ENCODE measurements around the gene LRP2BP. TPM values are rescaled to one million over a fixed set of nuclear protein-coding genes. Genes with fewer than 3 reads are reported as not detected.

The LRP2BP gene
- total and polyA plus RNA-seq, 9 donors = 0.77 to 5.9 (median 3.0) TPM

DNA sequence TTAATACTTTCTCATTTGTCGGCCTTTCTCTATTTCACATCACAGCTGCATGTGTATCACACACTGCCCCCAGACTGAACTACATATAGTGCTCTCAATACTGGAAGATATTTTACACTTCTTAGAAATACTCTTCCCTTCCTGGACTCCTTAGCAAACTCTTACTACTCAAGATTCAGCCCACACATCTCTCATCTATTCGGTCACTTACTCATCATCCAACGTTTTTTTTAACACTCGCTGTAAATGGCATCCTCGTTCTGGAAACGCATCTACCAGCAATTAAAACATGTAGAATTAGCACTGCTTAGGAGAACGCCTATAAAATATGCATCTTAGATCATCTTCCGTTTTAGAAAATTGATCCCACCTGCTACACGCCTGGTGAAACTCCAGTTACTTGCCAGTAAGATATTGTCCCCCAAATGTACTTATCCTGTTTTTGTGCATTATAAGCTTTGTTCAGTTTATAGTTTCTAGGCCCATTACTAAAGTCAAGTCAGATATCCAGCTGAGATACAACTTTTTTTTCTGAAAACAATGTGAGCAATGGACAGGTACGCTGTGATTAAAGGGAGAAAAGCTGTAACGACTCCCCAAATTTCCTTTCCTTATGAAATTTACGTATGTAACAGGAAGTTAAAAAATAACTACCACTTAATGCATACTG, 1.0 kb downstream of the LRP2BP start:
- no peaks in the 10 kb centered on the region for H3K27me3 ChIP-seq
- TF ChIP-seq EP300 (IDR thresholded peaks at IDR 0.05) (no peak), POLR2A (IDR thresholded peaks at IDR 0.05) (no peak)
- TF ChIP-seq, protein P1, sequence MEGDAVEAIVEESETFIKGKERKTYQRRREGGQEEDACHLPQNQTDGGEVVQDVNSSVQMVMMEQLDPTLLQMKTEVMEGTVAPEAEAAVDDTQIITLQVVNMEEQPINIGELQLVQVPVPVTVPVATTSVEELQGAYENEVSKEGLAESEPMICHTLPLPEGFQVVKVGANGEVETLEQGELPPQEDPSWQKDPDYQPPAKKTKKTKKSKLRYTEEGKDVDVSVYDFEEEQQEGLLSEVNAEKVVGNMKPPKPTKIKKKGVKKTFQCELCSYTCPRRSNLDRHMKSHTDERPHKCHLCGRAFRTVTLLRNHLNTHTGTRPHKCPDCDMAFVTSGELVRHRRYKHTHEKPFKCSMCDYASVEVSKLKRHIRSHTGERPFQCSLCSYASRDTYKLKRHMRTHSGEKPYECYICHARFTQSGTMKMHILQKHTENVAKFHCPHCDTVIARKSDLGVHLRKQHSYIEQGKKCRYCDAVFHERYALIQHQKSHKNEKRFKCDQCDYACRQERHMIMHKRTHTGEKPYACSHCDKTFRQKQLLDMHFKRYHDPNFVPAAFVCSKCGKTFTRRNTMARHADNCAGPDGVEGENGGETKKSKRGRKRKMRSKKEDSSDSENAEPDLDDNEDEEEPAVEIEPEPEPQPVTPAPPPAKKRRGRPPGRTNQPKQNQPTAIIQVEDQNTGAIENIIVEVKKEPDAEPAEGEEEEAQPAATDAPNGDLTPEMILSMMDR (IDR thresholded peaks at IDR 0.05) = no peak
- H3K4me3 ChIP-seq = peak overlapping the region; percentile 91
- H3K9me3 ChIP-seq = no peaks in the 10 kb centered on the region
- peak overlapping the region in 1 of 2 donors; percentile 99 for H3K27ac ChIP-seq
- WGBS, 3 donors = 39 to 65% (median 45%) methylated on average over 12 of the region's 12 CpGs
- intact Hi-C loops (cut with DNase I) = loop anchor here (5.0 to 10.0 kb wide), 3 partner anchors 180 to 192 kb away; partner anchors contain the start of genes CFAP97 (in 3 of the 4) and SNX25 (in 2 of the 4)
- H3K36me3 ChIP-seq = no peaks in the 10 kb centered on the region
- H3K4me1 ChIP-seq (ENCODE audit: insufficient read depth) = peaks cover 3% of the 10 kb centered on the region
- DNase-seq = no peak

DNA sequence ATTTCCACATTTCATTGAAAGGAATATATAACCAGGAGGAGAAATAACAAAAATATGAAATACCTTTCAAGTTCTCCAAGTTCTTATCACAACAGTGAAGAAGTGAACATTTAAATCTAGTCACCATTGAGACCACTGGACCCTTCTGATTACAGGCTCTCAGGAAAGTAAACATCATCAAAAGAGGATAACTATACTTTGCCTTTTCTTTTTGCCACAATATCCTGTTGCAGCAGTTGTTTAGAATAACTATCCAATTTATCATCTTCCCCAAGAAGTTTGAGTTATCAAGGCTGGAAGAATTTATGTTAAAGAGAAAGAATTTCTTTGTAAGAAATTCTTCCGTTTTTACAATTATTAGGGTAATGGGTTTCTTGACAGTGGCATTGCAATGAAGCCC, 3.6 kb downstream of the LRP2BP start:
- Histone ChIP-seq H3K9me3 (no peaks in the 10 kb centered on the region), H3K4me3 (no peak overlapping the region), H3K4me1 (ENCODE audit: insufficient read depth) (peaks cover 3% of the 10 kb centered on the region), H3K27ac (no peak overlapping the region), H3K36me3 (no peaks in the 10 kb centered on the region), H3K27me3 (no peaks in the 10 kb centered on the region)
- intact Hi-C loops (cut with DNase I) = loop anchor here in 3 of 4 donors (10.0 kb wide), 2 partner anchors 177 to 187 kb away; partner anchors contain the start of genes CFAP97 (in 2 of the 3) and SNX25 (in 2 of the 3)
- no peak for DNase-seq
- TF ChIP-seq POLR2A (IDR thresholded peaks at IDR 0.05) = no peak
- WGBS, 3 donors = 78 to 90% (median 83%) methylated on average over 1 of the region's 1 CpG

DNA sequence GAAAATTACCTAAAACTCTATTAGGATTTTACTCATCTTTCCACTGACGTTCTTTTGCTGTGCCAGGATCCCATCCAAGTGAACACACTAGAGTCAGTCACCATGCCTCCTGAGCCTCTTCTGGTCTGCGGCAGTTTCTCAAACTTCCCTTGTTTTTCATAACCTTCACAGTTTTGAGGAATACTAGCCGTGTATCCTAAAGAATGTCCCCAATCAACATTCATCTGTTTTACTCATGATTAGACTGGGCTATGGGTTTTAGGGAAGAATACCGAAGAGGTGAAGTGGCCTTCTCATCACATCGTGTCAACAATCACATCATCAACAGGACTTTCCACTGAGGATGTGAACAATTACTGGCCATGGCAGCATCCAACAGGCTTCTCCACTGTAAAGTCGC, 4.8 kb downstream of the LRP2BP start:
- no peaks in the 10 kb centered on the region for H3K27me3 ChIP-seq
- intact Hi-C loops (cut with DNase I) = loop anchor here in 3 of 4 donors (10.0 kb wide), 2 partner anchors 176 to 186 kb away; partner anchors contain the start of genes CFAP97 (in 2 of the 3) and SNX25 (in 2 of the 3)
- TF ChIP-seq POLR2A (IDR thresholded peaks at IDR 0.05) (no peak), EP300 (IDR thresholded peaks at IDR 0.05) (no peak)
- TF ChIP-seq, protein P1 (IDR thresholded peaks at IDR 0.05) = no peak
- H3K9me3 ChIP-seq = no peaks in the 10 kb centered on the region
- no peak overlapping the region for H3K4me3 ChIP-seq
- WGBS, 3 donors = 89 to 94% (median 91%) methylated on average over 6 of the region's 6 CpGs
- no peaks in the 10 kb centered on the region for H3K36me3 ChIP-seq
- peaks cover 3% of the 10 kb centered on the region for H3K4me1 ChIP-seq (ENCODE audit: insufficient read depth)
- no peak for DNase-seq
- H3K27ac ChIP-seq = no peak overlapping the region

DNA sequence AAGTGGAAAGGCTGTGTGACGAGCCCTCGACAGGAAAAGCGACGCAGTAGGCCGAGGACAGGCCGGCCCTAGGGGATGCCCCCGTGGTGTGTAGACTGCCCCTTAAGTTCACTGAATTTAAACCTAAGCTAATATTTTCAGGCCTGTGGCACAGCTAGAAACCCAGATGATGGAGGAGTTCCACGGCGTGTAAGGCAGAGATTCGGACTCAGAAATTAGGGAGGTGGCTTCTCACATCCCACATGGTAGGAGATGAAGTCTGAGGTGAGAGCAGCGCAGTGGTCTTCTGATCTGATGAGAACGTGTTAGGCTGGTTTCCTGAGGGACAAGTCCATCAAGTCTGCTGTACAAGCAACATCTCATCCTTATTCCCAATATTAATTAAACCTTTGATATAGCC, 7.8 kb downstream of the LRP2BP start:
- Histone ChIP-seq H3K4me3 (no peak overlapping the region), H3K27me3 (no peaks in the 10 kb centered on the region), H3K27ac (no peak overlapping the region), H3K9me3 (no peaks in the 10 kb centered on the region), H3K4me1 (ENCODE audit: insufficient read depth) (peaks cover 1% of the 10 kb centered on the region), H3K36me3 (no peaks in the 10 kb centered on the region)
- DNase-seq = no peak
- WGBS, 3 donors = 93 to 96% (median 93%) methylated on average over 12 of the region's 12 CpGs
- no peak for TF ChIP-seq POLR2A (IDR thresholded peaks at IDR 0.05)
- no peak for TF ChIP-seq EP300 (IDR thresholded peaks at IDR 0.05)
- TF ChIP-seq, protein P1 (IDR thresholded peaks at IDR 0.05) = no peak
- intact Hi-C loops (cut with DNase I) = no loop called here

DNA sequence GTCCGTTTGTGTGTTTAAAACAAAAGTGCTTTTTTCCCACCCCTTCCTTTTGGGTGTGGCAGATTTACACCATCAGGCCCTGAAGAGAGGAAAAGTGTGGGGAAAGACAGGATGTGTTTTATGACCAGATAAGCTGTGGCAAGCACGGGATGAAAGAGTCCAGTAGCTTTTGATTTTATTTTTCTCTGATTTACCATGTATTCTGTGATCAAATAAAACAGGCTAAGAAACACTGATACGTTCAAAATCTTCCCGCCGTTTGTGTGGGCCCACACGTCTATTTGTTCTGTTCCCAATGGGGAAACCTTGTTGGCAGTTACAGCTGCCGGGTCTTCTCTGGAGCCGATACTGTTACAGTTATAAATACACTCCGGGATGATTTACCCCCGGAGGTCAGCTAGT, 10.8 kb downstream of the LRP2BP start:
- intact Hi-C loops (cut with DNase I) = no loop called here
- WGBS, 3 donors = 4 to 8% (median 7%) methylated on average over 10 of the region's 10 CpGs
- Histone ChIP-seq H3K4me1 (ENCODE audit: insufficient read depth) (peaks cover 1% of the 10 kb centered on the region), H3K4me3 (no peak overlapping the region), H3K9me3 (no peaks in the 10 kb centered on the region), H3K27me3 (no peaks in the 10 kb centered on the region), H3K27ac (no peak overlapping the region), H3K36me3 (no peaks in the 10 kb centered on the region)
- TF ChIP-seq, protein P1 (IDR thresholded peaks at IDR 0.05) = no peak
- TF ChIP-seq POLR2A (IDR thresholded peaks at IDR 0.05) (no peak), EP300 (IDR thresholded peaks at IDR 0.05) (no peak)
- DNase-seq = no peak
